CD14-positive monocyte (primary cell): ENCODE measurements around the gene TFAP2C. TPM values are rescaled to one million over a fixed set of nuclear protein-coding genes. Genes with fewer than 3 reads are reported as not detected.

ENCODE experiments used
- DNase-seq, 3 donors: peaks; one replicate each; pipeline ENCODE4 v3.0.0-alpha.2; 2011 to 2022
- H2AFZ ChIP-seq: 2 replicates; pipeline ENCODE4 v1.6.0; 2012; ENCODE audit warnings: mild to moderate bottlenecking, low read depth, low read length, inconsistent platforms; ENCODE audit not compliant: insufficient read depth, poor library complexity, severe bottlenecking
- H3K27ac ChIP-seq, 2 donors: 1 replicate in 1 of 2; 2 replicates in 1 of 2; pipeline ENCODE4 v1.5.1; 2012 to 2013; ENCODE audit warnings: low read length in 2 of 2, control low read depth in 1 of 2, inconsistent platforms in 1 of 2, low read depth in 1 of 2, mild to moderate bottlenecking in 1 of 2
- H3K27me3 ChIP-seq, 2 donors: one replicate each; pipeline versions ENCODE4 v1.6.0 to v1.6.1; 2011 to 2013; ENCODE audit warnings: low read length in 2 of 2; ENCODE audit not compliant: control insufficient read depth in 2 of 2, insufficient read depth in 2 of 2
- H3K36me3 ChIP-seq, 2 donors: replicated peaks in 1 of 2; 1 replicate in 1 of 2; 2 replicates in 1 of 2; pipeline versions ENCODE4 v1.5.1 to v1.6.1; 2012 to 2013; ENCODE audit warnings: low read length in 2 of 2, control low read depth in 1 of 2, inconsistent platforms in 1 of 2, mild to moderate bottlenecking in 1 of 2; ENCODE audit not compliant: insufficient read depth in 2 of 2, control insufficient read depth in 1 of 2
- H3K4me1 ChIP-seq, 2 donors: 1 replicate in 1 of 2; 2 replicates in 1 of 2; pipeline versions ENCODE4 v1.5.1 to v1.6.1; 2012 to 2013; ENCODE audit warnings: low read length in 2 of 2, control low read depth in 1 of 2, inconsistent platforms in 1 of 2, mild to moderate bottlenecking in 1 of 2, moderate library complexity in 1 of 2; ENCODE audit not compliant: insufficient read depth in 2 of 2, control insufficient read depth in 1 of 2
- H3K4me2 ChIP-seq: replicated peaks from 2 replicates; pipeline ENCODE3; 2012; ENCODE audit warnings: low read length, moderate library complexity, mild to moderate bottlenecking; ENCODE audit not compliant: poor library complexity, severe bottlenecking; ENCODE audit errors: extremely low read depth
- H3K4me3 ChIP-seq, 3 experiments: fragments of 200-600 bp in 1 of 3; sonication (generic) in 1 of 3; replicated peaks in 1 of 3; 1 replicate in 2 of 3; 2 replicates in 1 of 3; pipeline ENCODE4 v1.5.1; 2011 to 2013; ENCODE audit warnings: low read length in 3 of 3, mild to moderate bottlenecking in 3 of 3, control low read depth in 2 of 3, low read depth in 2 of 3, inconsistent platforms in 1 of 3, moderate library complexity in 1 of 3
- H3K79me2 ChIP-seq: 2 replicates; pipeline ENCODE4 v1.6.0; 2012; ENCODE audit warnings: mild to moderate bottlenecking, control low read depth, inconsistent platforms, low read length, moderate library complexity; ENCODE audit not compliant: insufficient read depth
- H3K9ac ChIP-seq: 2 replicates; pipeline ENCODE4 v1.6.0; 2017; ENCODE audit warnings: low read length, mild to moderate bottlenecking; ENCODE audit not compliant: insufficient read depth, poor library complexity, severe bottlenecking
- H3K9me3 ChIP-seq, 2 donors: replicated peaks in 1 of 2; 1 replicate in 1 of 2; 2 replicates in 1 of 2; pipeline versions ENCODE4 v1.5.1 to v1.6.1; 2012 to 2013; ENCODE audit warnings: low read length in 2 of 2, control low read depth in 1 of 2; ENCODE audit not compliant: control insufficient read depth in 1 of 2, insufficient read depth in 1 of 2
- H4K20me1 ChIP-seq: 2 replicates; pipeline ENCODE4 v1.6.0; 2012; ENCODE audit warnings: mild to moderate bottlenecking, low read length, control low read depth, moderate library complexity; ENCODE audit not compliant: insufficient read depth
- H3K27ac Mint-ChIP-seq, 7 donors: one replicate each; pipeline ENCODE4 v1.8.0; 2020; ENCODE audit warnings: mild to moderate bottlenecking in 7 of 7, mixed read lengths in 7 of 7, moderate library complexity in 6 of 7, inconsistent platforms in 2 of 7
- H3K27me3 Mint-ChIP-seq, 3 donors: one replicate each; pipeline ENCODE4 v1.8.0; 2021 to 2022; ENCODE audit warnings: low read depth in 3 of 3, mild to moderate bottlenecking in 3 of 3, mixed read lengths in 3 of 3, moderate library complexity in 3 of 3, inconsistent platforms in 1 of 3
- H3K36me3 Mint-ChIP-seq, 2 donors: one replicate each; pipeline ENCODE4 v1.8.0; 2020; ENCODE audit warnings: mixed read lengths in 2 of 2, inconsistent platforms in 1 of 2, mild to moderate bottlenecking in 1 of 2
- H3K4me1 Mint-ChIP-seq: one replicate; pipeline ENCODE4 v1.8.0; 2020; ENCODE audit warnings: mild to moderate bottlenecking, mixed read lengths
- H3K4me3 Mint-ChIP-seq, 2 donors: one replicate each; pipeline ENCODE4 v1.8.0; 2020; ENCODE audit warnings: mild to moderate bottlenecking in 2 of 2, mixed read lengths in 2 of 2, moderate library complexity in 1 of 2
- H3K9me3 Mint-ChIP-seq, 7 donors: one replicate each; pipeline ENCODE4 v1.8.0; 2020 to 2022; ENCODE audit warnings: mixed read lengths in 7 of 7, mild to moderate bottlenecking in 6 of 7, moderate library complexity in 6 of 7, inconsistent platforms in 2 of 7
- CTCF ChIP-seq: fragments of 200-600 bp; IDR thresholded peaks from one replicate; pipeline ENCODE4 v1.8.0; 2022; ENCODE audit warnings: antibody characterized with exemption, mild to moderate bottlenecking
- WGBS: methylation state at CpG from one replicate; pipeline ENCODE4 v1.1.5; 2013; ENCODE audit warnings: missing lambda C conversion rate; ENCODE audit not compliant: insufficient coverage; 5-methylcytosine and 5-hydroxymethylcytosine counted together
- intact Hi-C, 2 donors: fragments of 100-400 bp; cut with micrococcal nuclease; formaldehyde crosslinking; loops; one replicate each; pipeline versions ENCODE4 v1.15.0 to v1.15.1; 2023
- polyA plus RNA-seq, 3 donors: library from polyadenylated mRNA; depleted of rRNA in 1 of 3; unstranded in 2 of 3; stranded (reverse) in 1 of 3; fragments of 300-500 nt in 2 of 3; fragments of >200 nt in 1 of 3; fragmentation: Illumina TruSeq in 2 of 3; gene quantifications; 1 replicate in 2 of 3; 2 replicates in 1 of 3; pipeline ENCODE4 v1.2.3, GENCODE V29; 2012 to 2021

TFAP2C gene
- polyA plus RNA-seq, 3 donors = not detected

- H3K27ac Mint-ChIP-seq = no peak overlapping the region
- no peak overlapping the region for H2AFZ ChIP-seq
- peaks cover 0 to 3% (median 0%) of the 10 kb centered on the region in 7 donors for H3K9me3 Mint-ChIP-seq
- WGBS = 60% methylated on average over 1 of the region's 3 CpGs
- no peak overlapping the region for H3K4me3 Mint-ChIP-seq
- H3K27ac ChIP-seq = no peak overlapping the region
- H3K79me2 ChIP-seq = no peaks in the 10 kb centered on the region
- no peaks in the 10 kb centered on the region for H4K20me1 ChIP-seq
- H3K27me3 ChIP-seq = no peaks in the 10 kb centered on the region
- H3K4me2 ChIP-seq = no peak overlapping the region
- H3K9ac ChIP-seq = no peak overlapping the region
- DNase-seq = no peak
- H3K9me3 ChIP-seq = no peaks in the 10 kb centered on the region
- TF ChIP-seq CTCF = no peak
- H3K4me1 Mint-ChIP-seq = no peaks in the 10 kb centered on the region
- H3K4me3 ChIP-seq = no peak overlapping the region
- H3K4me1 ChIP-seq = no peaks in the 10 kb centered on the region
- intact Hi-C loops = no loop called here
- H3K27me3 Mint-ChIP-seq = peaks cover 9 to 14% (median 9%) of the 10 kb centered on the region in 3 donors
- H3K36me3 Mint-ChIP-seq = no peaks in the 10 kb centered on the region
- no peaks in the 10 kb centered on the region for H3K36me3 ChIP-seq
These were observed 19.8 kb upstream of the TFAP2C start for GRCh38 chr20:56609321-56609720.

- intact Hi-C loops = no loop called here
- no peak for TF ChIP-seq CTCF
- Mint-ChIP-seq H3K27ac (no peak overlapping the region), H3K4me1 (no peaks in the 10 kb centered on the region), H3K36me3 (no peaks in the 10 kb centered on the region), H3K4me3 (no peak overlapping the region), H3K27me3 (peaks cover 2 to 12% (median 11%) of the 10 kb centered on the region in 3 donors), H3K9me3 (peaks cover 0 to 3% (median 0%) of the 10 kb centered on the region in 7 donors)
- Histone ChIP-seq H3K27me3 (no peaks in the 10 kb centered on the region), H3K4me3 (no peak overlapping the region), H3K9me3 (no peaks in the 10 kb centered on the region), H3K27ac (no peak overlapping the region), H3K9ac (no peak overlapping the region), H3K36me3 (no peaks in the 10 kb centered on the region), H3K4me2 (no peak overlapping the region), H2AFZ (no peak overlapping the region), H4K20me1 (no peaks in the 10 kb centered on the region), H3K4me1 (no peaks in the 10 kb centered on the region), H3K79me2 (no peaks in the 10 kb centered on the region)
- DNase-seq = no peak
- 100% methylated on average over 4 of the region's 6 CpGs for WGBS
These were observed 19.0 kb upstream of the TFAP2C start for GRCh38 chr20:56610098-56610497.
